OCI-LY7 (cell line): ENCODE data around the gene TOMM20. TPM values are rescaled to one million over a fixed set of nuclear protein-coding genes. Genes with fewer than 3 reads are reported as not detected.

ENCODE experiments used
- BruUV-seq: library from RNA; stranded (reverse); fragments of 400-500 nt; replicated peaks from 2 replicates; lab custom pipeline; 2021; lab: Mats Ljungman, UMichigan
- CTCF ChIA-PET: fragments of 300-600 bp; sonication (Branson Sonifier 250); formaldehyde crosslinking; loops from one replicate; lab custom pipeline; 2022; ENCODE audit warnings: antibody characterized with exemption; ENCODE audit not compliant: unreplicated experiment; lab: Charles Lee
- POLR2A ChIA-PET: fragments of 300-600 bp; sonication (Branson Sonifier 250); formaldehyde crosslinking; loops from one replicate; lab custom pipeline; 2022; ENCODE audit warnings: antibody characterized with exemption; lab: Charles Lee
- DNase-seq: peaks from one replicate; pipeline ENCODE4 v3.0.0-alpha.2; 2015; ENCODE audit warnings: low spot score
- H2AFZ ChIP-seq: fragments of 200-600 bp; sonication (generic), shearing (Covaris generic); 2 replicates; pipeline ENCODE4 v1.6.1; 2014; ENCODE audit warnings: mild to moderate bottlenecking, antibody characterized with exemption, low read length, moderate library complexity
- H3K27ac ChIP-seq: fragments of 200-600 bp; sonication (generic); 2 replicates; pipeline ENCODE4 v1.5.1; 2014; ENCODE audit warnings: mixed run types, low read depth, mild to moderate bottlenecking, moderate library complexity, low read length, inconsistent platforms; ENCODE audit not compliant: poor library complexity, severe bottlenecking
- H3K36me3 ChIP-seq: fragments of 200-600 bp; sonication (generic); 2 replicates; pipeline ENCODE4 v1.6.1; 2014; ENCODE audit warnings: mild to moderate bottlenecking, antibody characterized with exemption, low read length, moderate library complexity, mixed read lengths; ENCODE audit not compliant: insufficient read depth
- H3K4me1 ChIP-seq: fragments of 200-600 bp; sonication (generic); 2 replicates; pipeline ENCODE4 v1.5.1; 2014; ENCODE audit warnings: mild to moderate bottlenecking, low read length; ENCODE audit not compliant: insufficient read depth, poor library complexity, severe bottlenecking
- H3K4me2 ChIP-seq: fragments of 200-600 bp; sonication (generic); 2 replicates; pipeline ENCODE4 v1.6.1; 2014; ENCODE audit warnings: mild to moderate bottlenecking, low read length
- H3K4me3 ChIP-seq: fragments of 200-600 bp; sonication (generic); 2 replicates; pipeline ENCODE4 v1.5.1; 2014; ENCODE audit warnings: mild to moderate bottlenecking, low read depth, low read length; ENCODE audit not compliant: poor library complexity, severe bottlenecking
- H3K79me2 ChIP-seq: fragments of 200-600 bp; sonication (generic); 2 replicates; pipeline ENCODE4 v1.6.1; 2016; ENCODE audit warnings: low read depth, mild to moderate bottlenecking, low read length, moderate library complexity, mixed read lengths; ENCODE audit not compliant: insufficient read depth
- H3K9me2 ChIP-seq: fragments of 200-600 bp; sonication (generic); 2 replicates; pipeline ENCODE4 v1.6.1; 2016; ENCODE audit warnings: mild to moderate bottlenecking, low read length, mixed read lengths; ENCODE audit not compliant: insufficient read depth
- H3K9me3 ChIP-seq: fragments of 200-600 bp; sonication (generic); 2 replicates; pipeline ENCODE4 v1.6.1; 2014; ENCODE audit warnings: mild to moderate bottlenecking, mixed run types, low read length, mixed read lengths
- H4K20me1 ChIP-seq: fragments of 200-600 bp; sonication (generic); 2 replicates; pipeline ENCODE4 v1.6.1; 2014; ENCODE audit warnings: mild to moderate bottlenecking, antibody characterized with exemption, low read length, moderate library complexity, mixed read lengths; ENCODE audit not compliant: insufficient read depth
- EZH2phosphoT487 ChIP-seq: fragments of 200-600 bp; sonication (generic); IDR thresholded peaks from 2 replicates; pipeline ENCODE4 v1.6.1; 2018; ENCODE audit warnings: low read depth, borderline replicate concordance, mild to moderate bottlenecking, mixed run types, antibody characterized with exemption, low read length, moderate library complexity, mixed read lengths
- intact Hi-C: fragments of 100-400 bp; cut with micrococcal nuclease; formaldehyde crosslinking; loops from one replicate; pipeline ENCODE4 v1.10.0; 2022; ENCODE audit not compliant: unreplicated experiment
- total RNA-seq, 2 experiments: library from RNA; depleted of rRNA in 1 of 2; stranded (reverse); fragments of >200 nt in 1 of 2; shearing (Covaris generic) in 1 of 2; gene quantifications; 2 replicates each; pipeline ENCODE4 v1.2.3, GENCODE V29; 2014 to 2022
- TF ChIP-seq, protein P1 (sequence below): fragments of 200-600 bp; sonication (generic); conservative IDR thresholded peaks from 2 replicates; pipeline ENCODE4 v1.5.1; 2014; ENCODE audit warnings: mild to moderate bottlenecking, antibody characterized with exemption, low read length, moderate library complexity, mixed read lengths

Gene TOMM20
- total RNA-seq, 2 experiments from 2014 or later, result 76.7 to 133 TPM

- H3K4me1 ChIP-seq, result peaks cover 12% of the 10 kb centered on the region
- no TSS peak for BruUV-seq
- H3K9me3 ChIP-seq, result no peaks in the 10 kb centered on the region
- ChIA-PET CTCF (interaction anchor here (2.0 kb wide), 1 partner anchor 12 kb away, joined by 4 read pairs; no protein-coding TSS in a partner anchor), POLR2A (interaction anchor here (0.6 to 2.1 kb wide), 3 partner anchors 15 to 501 kb away, joined by 3 to 9 read pairs (median 4); no protein-coding TSS in a partner anchor)
- TF ChIP-seq, protein P1, sequence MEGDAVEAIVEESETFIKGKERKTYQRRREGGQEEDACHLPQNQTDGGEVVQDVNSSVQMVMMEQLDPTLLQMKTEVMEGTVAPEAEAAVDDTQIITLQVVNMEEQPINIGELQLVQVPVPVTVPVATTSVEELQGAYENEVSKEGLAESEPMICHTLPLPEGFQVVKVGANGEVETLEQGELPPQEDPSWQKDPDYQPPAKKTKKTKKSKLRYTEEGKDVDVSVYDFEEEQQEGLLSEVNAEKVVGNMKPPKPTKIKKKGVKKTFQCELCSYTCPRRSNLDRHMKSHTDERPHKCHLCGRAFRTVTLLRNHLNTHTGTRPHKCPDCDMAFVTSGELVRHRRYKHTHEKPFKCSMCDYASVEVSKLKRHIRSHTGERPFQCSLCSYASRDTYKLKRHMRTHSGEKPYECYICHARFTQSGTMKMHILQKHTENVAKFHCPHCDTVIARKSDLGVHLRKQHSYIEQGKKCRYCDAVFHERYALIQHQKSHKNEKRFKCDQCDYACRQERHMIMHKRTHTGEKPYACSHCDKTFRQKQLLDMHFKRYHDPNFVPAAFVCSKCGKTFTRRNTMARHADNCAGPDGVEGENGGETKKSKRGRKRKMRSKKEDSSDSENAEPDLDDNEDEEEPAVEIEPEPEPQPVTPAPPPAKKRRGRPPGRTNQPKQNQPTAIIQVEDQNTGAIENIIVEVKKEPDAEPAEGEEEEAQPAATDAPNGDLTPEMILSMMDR, result no peak
- TF ChIP-seq EZH2phosphoT487, result no peak
- H3K27ac ChIP-seq, result no peak overlapping the region
- DNase-seq, result no peak
- no peak overlapping the region for H3K4me3 ChIP-seq
- H3K79me2 ChIP-seq, result 0 out of 2 replicates have a peak, but pooled peaks cover 7% of the 10 kb centered on the region
- H2AFZ ChIP-seq, result no peak overlapping the region
- peaks cover 57% of the 10 kb centered on the region for H3K36me3 ChIP-seq
- H3K4me2 ChIP-seq, result no peak overlapping the region
- intact Hi-C loops, result loop anchor here (10.0 kb wide), 1 partner anchor 677 kb away; no protein-coding TSS in a partner anchor
- H4K20me1 ChIP-seq, result peaks cover 6% of the 10 kb centered on the region; the same call in 1 of the 2 replicates
- H3K9me2 ChIP-seq, result no peaks in the 10 kb centered on the region
These were observed 21.1 kb downstream of the TOMM20 start for GRCh38 chr1:235107368-235108184.

DNA sequence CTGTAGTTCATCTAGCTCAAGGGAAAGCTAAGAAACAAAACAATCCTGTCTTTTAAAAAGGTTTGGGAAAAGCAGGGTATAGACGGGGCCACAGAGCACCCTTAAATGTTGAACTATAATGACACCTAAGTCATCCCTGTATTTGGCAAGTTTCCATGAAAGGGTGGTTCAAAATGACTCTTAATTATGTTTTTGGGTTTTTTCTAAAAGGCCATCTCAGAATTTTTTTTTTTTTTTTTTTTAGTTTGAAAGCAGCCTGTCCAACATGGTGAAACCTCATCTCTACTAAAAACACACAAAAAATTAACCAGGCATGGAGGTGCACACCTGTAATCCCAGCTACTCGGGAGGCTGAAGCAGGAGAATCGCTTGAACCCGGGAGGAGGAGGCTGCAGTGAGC lies 22.2 kb downstream of the TOMM20 start:
- peaks cover 47% of the 10 kb centered on the region for H3K36me3 ChIP-seq
- no TSS peak for BruUV-seq
- no peak overlapping the region for H3K27ac ChIP-seq
- intact Hi-C loops, result loop anchor here (10.0 kb wide), 1 partner anchor 678 kb away; no protein-coding TSS in a partner anchor
- no peak for TF ChIP-seq EZH2phosphoT487
- TF ChIP-seq, protein P1, result no peak
- CTCF ChIA-PET, result interaction anchor here (2.0 kb wide), 1 partner anchor 13 kb away, joined by 4 read pairs; no protein-coding TSS in a partner anchor
- H2AFZ ChIP-seq, result no peak overlapping the region
- POLR2A ChIA-PET, result interaction anchor here (0.6 to 2.0 kb wide), 8 partner anchors 16 to 733 kb away, joined by 3 to 13 read pairs (median 4); no protein-coding TSS in a partner anchor
- no peak overlapping the region for H3K4me3 ChIP-seq
- H4K20me1 ChIP-seq, result no peaks in the 10 kb centered on the region
- no peak for DNase-seq
- no peaks in the 10 kb centered on the region for H3K9me3 ChIP-seq
- H3K4me1 ChIP-seq, result peaks cover 12% of the 10 kb centered on the region
- no peaks in the 10 kb centered on the region for H3K79me2 ChIP-seq
- H3K9me2 ChIP-seq, result no peaks in the 10 kb centered on the region
- no peak overlapping the region for H3K4me2 ChIP-seq
